PFSK-1 (cell line): ENCODE results near the gene NME3.

Experiments
- SIN3A ChIP-seq: IDR thresholded peaks from 2 replicates; pipeline ENCODE4 v1.6.1; 2012; ENCODE audit warnings: mild to moderate bottlenecking, low read length, moderate library complexity, borderline replicate concordance; ENCODE audit not compliant: insufficient read depth
- TF ChIP-seq, protein P1 (sequence below), 2 experiments: IDR thresholded peaks; 2 replicates each; pipeline versions ENCODE4 v1.6.1 to v1.8.0; 2011 to 2012; ENCODE audit warnings: low read depth in 2 of 2, low read length in 2 of 2, control low read depth in 1 of 2, inconsistent platforms in 1 of 2, mild to moderate bottlenecking in 1 of 2, moderate library complexity in 1 of 2; ENCODE audit not compliant: insufficient read depth in 1 of 2

DNA sequence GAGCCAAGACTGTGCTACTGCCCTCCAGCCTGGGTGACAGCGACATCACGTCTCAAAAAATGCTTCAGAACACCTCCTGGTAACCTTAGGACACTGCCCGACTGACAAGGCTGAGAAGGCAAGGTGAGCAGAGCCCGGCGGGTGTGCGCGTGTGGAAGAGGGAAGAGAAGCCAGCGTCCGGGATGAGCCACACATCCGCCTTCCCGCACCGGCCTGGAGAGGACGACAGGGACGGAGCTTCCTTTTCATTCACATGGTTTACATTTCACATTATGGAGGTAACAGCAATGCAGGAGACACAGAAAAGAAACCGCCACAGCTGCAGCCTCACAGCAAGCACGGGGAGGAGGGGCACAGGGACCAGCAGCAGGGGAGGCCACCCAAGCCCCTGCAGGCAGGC lies 38.8 kb upstream of the NME3 start:
- TF ChIP-seq, protein P1, sequence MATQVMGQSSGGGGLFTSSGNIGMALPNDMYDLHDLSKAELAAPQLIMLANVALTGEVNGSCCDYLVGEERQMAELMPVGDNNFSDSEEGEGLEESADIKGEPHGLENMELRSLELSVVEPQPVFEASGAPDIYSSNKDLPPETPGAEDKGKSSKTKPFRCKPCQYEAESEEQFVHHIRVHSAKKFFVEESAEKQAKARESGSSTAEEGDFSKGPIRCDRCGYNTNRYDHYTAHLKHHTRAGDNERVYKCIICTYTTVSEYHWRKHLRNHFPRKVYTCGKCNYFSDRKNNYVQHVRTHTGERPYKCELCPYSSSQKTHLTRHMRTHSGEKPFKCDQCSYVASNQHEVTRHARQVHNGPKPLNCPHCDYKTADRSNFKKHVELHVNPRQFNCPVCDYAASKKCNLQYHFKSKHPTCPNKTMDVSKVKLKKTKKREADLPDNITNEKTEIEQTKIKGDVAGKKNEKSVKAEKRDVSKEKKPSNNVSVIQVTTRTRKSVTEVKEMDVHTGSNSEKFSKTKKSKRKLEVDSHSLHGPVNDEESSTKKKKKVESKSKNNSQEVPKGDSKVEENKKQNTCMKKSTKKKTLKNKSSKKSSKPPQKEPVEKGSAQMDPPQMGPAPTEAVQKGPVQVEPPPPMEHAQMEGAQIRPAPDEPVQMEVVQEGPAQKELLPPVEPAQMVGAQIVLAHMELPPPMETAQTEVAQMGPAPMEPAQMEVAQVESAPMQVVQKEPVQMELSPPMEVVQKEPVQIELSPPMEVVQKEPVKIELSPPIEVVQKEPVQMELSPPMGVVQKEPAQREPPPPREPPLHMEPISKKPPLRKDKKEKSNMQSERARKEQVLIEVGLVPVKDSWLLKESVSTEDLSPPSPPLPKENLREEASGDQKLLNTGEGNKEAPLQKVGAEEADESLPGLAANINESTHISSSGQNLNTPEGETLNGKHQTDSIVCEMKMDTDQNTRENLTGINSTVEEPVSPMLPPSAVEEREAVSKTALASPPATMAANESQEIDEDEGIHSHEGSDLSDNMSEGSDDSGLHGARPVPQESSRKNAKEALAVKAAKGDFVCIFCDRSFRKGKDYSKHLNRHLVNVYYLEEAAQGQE (IDR thresholded peaks at IDR 0.05; ENCODE audit: insufficient read depth in 1 of 2, low read depth in 2 of 2, low read length in 2 of 2): no peak
- TF ChIP-seq SIN3A: no peak
